CD4-positive, alpha-beta T cell treated with Interleukin-2 at 100 ng/mL for 4 hours (primary cell): ENCODE measurements around the gene SPEF1.

Source experiments
- DNase-seq: peaks from one replicate; pipeline ENCODE4 v3.0.0-alpha.2; 2020; ENCODE audit warnings: low spot score

Gene SPEF1

GRCh38 chr20:3748073-3748472, 33.2 kb downstream of the SPEF1 start:
- no peak for DNase-seq

GRCh38 chr20:3747471-3747870, 33.8 kb downstream of the SPEF1 start:
- no peak for DNase-seq

- DNase-seq, result no peak
These were observed 35.5 kb downstream of the SPEF1 start for GRCh38 chr20:3745686-3746173.

GRCh38 chr20:3744806-3745685, 36.2 kb downstream of the SPEF1 start:
- DNase-seq, result peak; percentile 78

- DNase-seq, result no peak
These were observed 37.2 kb downstream of the SPEF1 start for GRCh38 chr20:3744037-3744436.

GRCh38 chr20:3743251-3743650, 38.0 kb downstream of the SPEF1 start:
- no peak for DNase-seq

- DNase-seq, result no peak
These were observed 39.3 kb downstream of the SPEF1 start for GRCh38 chr20:3741836-3742458.

- DNase-seq, result no peak
These were observed 40.5 kb downstream of the SPEF1 start for GRCh38 chr20:3740615-3741301.

- no peak for DNase-seq
These were observed 41.3 kb downstream of the SPEF1 start for GRCh38 chr20:3739926-3740451.

- DNase-seq, result no peak
These were observed 42.0 kb downstream of the SPEF1 start for GRCh38 chr20:3739054-3739925.

GRCh38 chr20:3738111-3739053, 42.9 kb downstream of the SPEF1 start:
- DNase-seq, result no peak

- DNase-seq, result no peak
These were observed 45.5 kb downstream of the SPEF1 start for GRCh38 chr20:3735768-3736167.

- DNase-seq, result no peak
These were observed 47.0 kb downstream of the SPEF1 start for GRCh38 chr20:3734111-3734843.

- DNase-seq, result no peak
These were observed 47.9 kb downstream of the SPEF1 start for GRCh38 chr20:3733119-3733995.

- DNase-seq, result no peak
These were observed 48.7 kb downstream of the SPEF1 start, which contains the start of gene HSPA12B for GRCh38 chr20:3732327-3733118. HSPA12B (plus strand) TSS chr20:3732685; CDS start chr20:3738675, 5,990 bp downstream.

GRCh38 chr20:3731944-3732326, 49.3 kb downstream of the SPEF1 start:
- no peak for DNase-seq

- DNase-seq, result no peak
These were observed 50.2 kb downstream of the SPEF1 start for GRCh38 chr20:3730803-3731672.
